HepG2 (cell line): ENCODE results near the gene CYSTM1. TPM values are rescaled to one million over a fixed set of nuclear protein-coding genes. Genes with fewer than 3 reads are reported as not detected.

Source experiments
- HNRNPL ChIP-seq: fragments of 200-400 bp; formaldehyde crosslinking; IDR thresholded peaks from 2 replicates; pipeline ENCODE4 v1.6.1; 2017; ENCODE audit warnings: mild to moderate bottlenecking, low read depth, low read length
- KAT7 ChIP-seq: IDR thresholded peaks from 2 replicates; pipeline ENCODE4 v1.6.1; 2018; ENCODE audit warnings: borderline replicate concordance, missing compliant biosample characterization
- KDM2A ChIP-seq: sonication (generic); formaldehyde crosslinking; IDR thresholded peaks from 2 replicates; pipeline ENCODE4 v1.4.0; 2020; ENCODE audit warnings: low read depth, missing genetic modification reagents, borderline replicate concordance
- KDM3A ChIP-seq: IDR thresholded peaks from 2 replicates; pipeline ENCODE4 v1.6.1; 2018; ENCODE audit warnings: low read depth, missing compliant biosample characterization
- NCOR1 ChIP-seq: fragments of 200-600 bp; sonication (generic); IDR thresholded peaks from 2 replicates; pipeline ENCODE4 v1.7.0; 2017; ENCODE audit warnings: antibody characterized with exemption, low read length, borderline replicate concordance
- POGZ ChIP-seq: sonication (generic); formaldehyde crosslinking; IDR thresholded peaks from 2 replicates; pipeline ENCODE4 v1.4.0; 2020; ENCODE audit warnings: mild to moderate bottlenecking, missing genetic modification reagents
- PPARG ChIP-seq: conservative IDR thresholded peaks from 2 replicates; pipeline ENCODE4 v1.6.1; 2016; ENCODE audit warnings: missing biosample characterization, missing genetic modification reagents
- RXRA ChIP-seq: sonication (generic); formaldehyde crosslinking; IDR thresholded peaks from 2 replicates; pipeline ENCODE4 v1.5.1; 2020; ENCODE audit warnings: missing genetic modification reagents
- THAP11 ChIP-seq: IDR thresholded peaks from 2 replicates; pipeline ENCODE4 v1.6.1; 2016; ENCODE audit warnings: missing biosample characterization, missing genetic modification reagents
- ZFP90 ChIP-seq: sonication (generic); formaldehyde crosslinking; IDR thresholded peaks from 2 replicates; pipeline ENCODE4 v1.8.0; 2022; ENCODE audit warnings: missing genetic modification reagents, mild to moderate bottlenecking, inconsistent platforms, borderline replicate concordance
- ZKSCAN5 ChIP-seq: sonication (generic); formaldehyde crosslinking; IDR thresholded peaks from 2 replicates; pipeline ENCODE4 v1.5.1; 2020; ENCODE audit warnings: mild to moderate bottlenecking, missing genetic modification reagents
- ZNF280B ChIP-seq: sonication (generic); formaldehyde crosslinking; IDR thresholded peaks from 2 replicates; pipeline ENCODE4 v1.5.0; 2020; ENCODE audit warnings: missing genetic modification reagents, mild to moderate bottlenecking, borderline replicate concordance
- ZNF576 ChIP-seq: sonication (generic); formaldehyde crosslinking; IDR thresholded peaks from 2 replicates; pipeline ENCODE4 v1.4.0; 2020; ENCODE audit warnings: mild to moderate bottlenecking, missing genetic modification reagents
- ZNF687 ChIP-seq: sonication (generic); formaldehyde crosslinking; IDR thresholded peaks from 2 replicates; pipeline ENCODE4 v1.5.1; 2020; ENCODE audit warnings: mild to moderate bottlenecking, missing genetic modification reagents, moderate library complexity
- ZNF766 ChIP-seq: sonication (generic); formaldehyde crosslinking; IDR thresholded peaks from 2 replicates; pipeline ENCODE4 v1.5.0; 2020; ENCODE audit warnings: missing genetic modification reagents, borderline replicate concordance
- ZNF768 ChIP-seq: sonication (generic); formaldehyde crosslinking; IDR thresholded peaks from 2 replicates; pipeline ENCODE4 v1.4.0; 2020; ENCODE audit warnings: missing genetic modification reagents
- polyA plus RNA-seq, 8 experiments: library from polyadenylated mRNA; depleted of rRNA in 3 of 8; stranded (reverse) in 7 of 8; unstranded in 1 of 8; fragments of >200 nt; fragmentation: Illumina TruSeq in 4 of 8; extraction: Trizol in 4 of 8; gene quantifications; 2 replicates each; pipeline versions ENCODE4 v1.2.1 to v1.2.3, GENCODE V29; 2011 to 2016; ENCODE audit warnings: low read depth in 4 of 8, missing spikeins in 1 of 8, mixed read lengths in 1 of 8; ENCODE audit not compliant: insufficient read depth in 1 of 8
- total RNA-seq, 5 experiments: library from RNA; depleted of rRNA; stranded (reverse); fragments of >200 nt; fragmentation: Illumina TruSeq; extraction: Trizol; gene quantifications; 2 replicates each; pipeline ENCODE4 v1.2.3, GENCODE V29; 2016; ENCODE audit warnings: low read depth in 1 of 5
- TF ChIP-seq, protein P1 (sequence below), 2 experiments: fragments of 450-650 bp in 1 of 2; sonication (generic) in 1 of 2; formaldehyde crosslinking; IDR thresholded peaks; 2 replicates each; pipeline versions ENCODE4 v1.5.0 to v1.8.0; 2020 to 2022; ENCODE audit warnings: mild to moderate bottlenecking in 1 of 2, missing genetic modification reagents in 1 of 2
- TF ChIP-seq, protein P2 (sequence below): sonication (generic); formaldehyde crosslinking; IDR thresholded peaks from 2 replicates; pipeline ENCODE4 v1.4.0; 2020; ENCODE audit warnings: missing genetic modification reagents, borderline replicate concordance

Gene CYSTM1
- total and polyA plus RNA-seq, 2 of the 13 experiments (the other 11 are each of a cell fraction or from before 2014, with no cell fraction given) = 40.0 to 73.4 TPM

DNA sequence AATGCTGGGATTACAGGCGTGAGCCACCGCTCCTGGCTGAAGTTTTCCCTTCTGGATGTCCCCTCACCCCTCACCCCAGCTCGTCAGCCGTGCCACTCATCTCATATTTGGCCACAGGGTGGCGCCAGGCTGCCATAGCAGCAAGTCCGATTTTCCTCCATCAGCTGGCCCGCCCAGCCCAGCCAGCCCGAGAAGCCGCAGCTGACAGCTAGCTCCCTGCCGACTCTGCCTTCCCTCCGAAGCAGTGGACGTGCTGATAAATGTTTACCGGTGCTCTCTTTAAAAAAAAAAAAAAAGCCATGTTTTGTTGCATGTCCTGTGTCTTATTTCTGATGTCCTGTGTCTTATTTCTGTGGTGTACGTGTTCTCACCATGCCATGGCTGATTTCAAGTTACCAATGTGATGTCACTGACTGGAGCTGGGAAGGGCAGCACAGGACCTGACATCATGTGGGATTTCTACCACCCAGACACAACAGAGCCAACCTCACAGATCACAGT is 69.6 kb downstream of the CYSTM1 start (continued):
- TF ChIP-seq ZKSCAN5 (CRISPR knock-in tag) (no peak), ZNF280B (CRISPR knock-in tag) (no peak), ZNF576 (CRISPR knock-in tag) (no peak), KAT7 (CRISPR knock-in tag) (no peak), ZFP90 (CRISPR knock-in tag) (no peak), KDM2A (peak; percentile 74), KDM3A (CRISPR knock-in tag) (peak; percentile 90), ZNF766 (CRISPR knock-in tag) (no peak), POGZ (no peak), THAP11 (CRISPR knock-in tag) (no peak), NCOR1 (no peak), ZNF687 (CRISPR knock-in tag) (peak; percentile 65), RXRA (0 out of 2 replicates have a peak, but pooled peaks have one; percentile 30), HNRNPL (0 out of 2 replicates have a peak, but pooled peaks have one; percentile 34), PPARG (CRISPR knock-in tag) (0 out of 2 replicates have a peak, but pooled peaks have one; percentile 28), ZNF768 (CRISPR knock-in tag) (peak; percentile 45; the same call in 1 of the 2 replicates)
- TF ChIP-seq, protein P1, sequence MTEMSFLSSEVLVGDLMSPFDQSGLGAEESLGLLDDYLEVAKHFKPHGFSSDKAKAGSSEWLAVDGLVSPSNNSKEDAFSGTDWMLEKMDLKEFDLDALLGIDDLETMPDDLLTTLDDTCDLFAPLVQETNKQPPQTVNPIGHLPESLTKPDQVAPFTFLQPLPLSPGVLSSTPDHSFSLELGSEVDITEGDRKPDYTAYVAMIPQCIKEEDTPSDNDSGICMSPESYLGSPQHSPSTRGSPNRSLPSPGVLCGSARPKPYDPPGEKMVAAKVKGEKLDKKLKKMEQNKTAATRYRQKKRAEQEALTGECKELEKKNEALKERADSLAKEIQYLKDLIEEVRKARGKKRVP (CRISPR knock-in tag; IDR thresholded peaks at IDR 0.05) = no peak
- TF ChIP-seq, protein P2, sequence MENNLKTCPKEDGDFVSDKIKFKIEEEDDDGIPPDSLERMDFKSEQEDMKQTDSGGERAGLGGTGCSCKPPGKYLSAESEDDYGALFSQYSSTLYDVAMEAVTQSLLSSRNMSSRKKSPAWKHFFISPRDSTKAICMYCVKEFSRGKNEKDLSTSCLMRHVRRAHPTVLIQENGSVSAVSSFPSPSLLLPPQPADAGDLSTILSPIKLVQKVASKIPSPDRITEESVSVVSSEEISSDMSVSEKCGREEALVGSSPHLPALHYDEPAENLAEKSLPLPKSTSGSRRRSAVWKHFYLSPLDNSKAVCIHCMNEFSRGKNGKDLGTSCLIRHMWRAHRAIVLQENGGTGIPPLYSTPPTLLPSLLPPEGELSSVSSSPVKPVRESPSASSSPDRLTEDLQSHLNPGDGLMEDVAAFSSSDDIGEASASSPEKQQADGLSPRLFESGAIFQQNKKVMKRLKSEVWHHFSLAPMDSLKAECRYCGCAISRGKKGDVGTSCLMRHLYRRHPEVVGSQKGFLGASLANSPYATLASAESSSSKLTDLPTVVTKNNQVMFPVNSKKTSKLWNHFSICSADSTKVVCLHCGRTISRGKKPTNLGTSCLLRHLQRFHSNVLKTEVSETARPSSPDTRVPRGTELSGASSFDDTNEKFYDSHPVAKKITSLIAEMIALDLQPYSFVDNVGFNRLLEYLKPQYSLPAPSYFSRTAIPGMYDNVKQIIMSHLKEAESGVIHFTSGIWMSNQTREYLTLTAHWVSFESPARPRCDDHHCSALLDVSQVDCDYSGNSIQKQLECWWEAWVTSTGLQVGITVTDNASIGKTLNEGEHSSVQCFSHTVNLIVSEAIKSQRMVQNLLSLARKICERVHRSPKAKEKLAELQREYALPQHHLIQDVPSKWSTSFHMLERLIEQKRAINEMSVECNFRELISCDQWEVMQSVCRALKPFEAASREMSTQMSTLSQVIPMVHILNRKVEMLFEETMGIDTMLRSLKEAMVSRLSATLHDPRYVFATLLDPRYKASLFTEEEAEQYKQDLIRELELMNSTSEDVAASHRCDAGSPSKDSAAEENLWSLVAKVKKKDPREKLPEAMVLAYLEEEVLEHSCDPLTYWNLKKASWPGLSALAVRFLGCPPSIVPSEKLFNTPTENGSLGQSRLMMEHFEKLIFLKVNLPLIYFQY (CRISPR knock-in tag) = peak; percentile 85; the same call in 1 of the 2 replicates
